22Rv1 (cell line): ENCODE data around the gene ANKRD28.

Experiments
- ZFX ChIP-seq: fragments of 450-650 bp; IDR thresholded peaks from 2 replicates; pipeline ENCODE4 v1.6.1; 2017; ENCODE audit warnings: antibody characterized with exemption, borderline replicate concordance
- TF ChIP-seq, protein P1 (sequence below): fragments of 450-650 bp; IDR thresholded peaks from 2 replicates; pipeline ENCODE4 v1.5.1; 2017; ENCODE audit warnings: mild to moderate bottlenecking

GRCh38 chr3:15795651-15796308 is 2.0 kb downstream of the ANKRD28 start:
- TF ChIP-seq, protein P1, sequence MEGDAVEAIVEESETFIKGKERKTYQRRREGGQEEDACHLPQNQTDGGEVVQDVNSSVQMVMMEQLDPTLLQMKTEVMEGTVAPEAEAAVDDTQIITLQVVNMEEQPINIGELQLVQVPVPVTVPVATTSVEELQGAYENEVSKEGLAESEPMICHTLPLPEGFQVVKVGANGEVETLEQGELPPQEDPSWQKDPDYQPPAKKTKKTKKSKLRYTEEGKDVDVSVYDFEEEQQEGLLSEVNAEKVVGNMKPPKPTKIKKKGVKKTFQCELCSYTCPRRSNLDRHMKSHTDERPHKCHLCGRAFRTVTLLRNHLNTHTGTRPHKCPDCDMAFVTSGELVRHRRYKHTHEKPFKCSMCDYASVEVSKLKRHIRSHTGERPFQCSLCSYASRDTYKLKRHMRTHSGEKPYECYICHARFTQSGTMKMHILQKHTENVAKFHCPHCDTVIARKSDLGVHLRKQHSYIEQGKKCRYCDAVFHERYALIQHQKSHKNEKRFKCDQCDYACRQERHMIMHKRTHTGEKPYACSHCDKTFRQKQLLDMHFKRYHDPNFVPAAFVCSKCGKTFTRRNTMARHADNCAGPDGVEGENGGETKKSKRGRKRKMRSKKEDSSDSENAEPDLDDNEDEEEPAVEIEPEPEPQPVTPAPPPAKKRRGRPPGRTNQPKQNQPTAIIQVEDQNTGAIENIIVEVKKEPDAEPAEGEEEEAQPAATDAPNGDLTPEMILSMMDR: no peak
- TF ChIP-seq ZFX: no peak
